Measurements from ENCODE around the gene REC8.

Gene REC8

DNA sequence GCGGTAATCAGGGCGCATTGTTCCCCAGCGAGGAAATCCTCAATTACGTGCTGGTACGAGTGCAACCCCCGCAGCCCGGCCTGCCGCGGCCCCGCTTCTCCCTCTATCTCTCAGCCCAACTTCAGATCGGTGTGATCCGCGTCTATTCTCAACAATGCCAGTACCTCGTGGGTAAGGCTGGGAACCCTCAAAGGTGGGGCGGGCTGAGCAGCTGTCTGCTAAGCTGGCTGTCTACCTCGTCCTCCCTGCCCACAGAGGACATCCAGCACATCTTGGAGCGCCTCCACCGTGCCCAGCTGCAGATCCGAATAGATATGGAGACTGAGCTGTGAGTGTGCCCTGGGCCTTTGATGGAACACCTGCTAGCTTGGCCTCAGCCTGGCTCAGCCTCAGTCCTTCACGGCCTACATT, 996 bp downstream of the REC8 start:
- peak overlapping the region; percentile 96 for H3K4me3 ChIP-seq (ENCODE audit: low read length)
- TF ChIP-seq, protein P1, sequence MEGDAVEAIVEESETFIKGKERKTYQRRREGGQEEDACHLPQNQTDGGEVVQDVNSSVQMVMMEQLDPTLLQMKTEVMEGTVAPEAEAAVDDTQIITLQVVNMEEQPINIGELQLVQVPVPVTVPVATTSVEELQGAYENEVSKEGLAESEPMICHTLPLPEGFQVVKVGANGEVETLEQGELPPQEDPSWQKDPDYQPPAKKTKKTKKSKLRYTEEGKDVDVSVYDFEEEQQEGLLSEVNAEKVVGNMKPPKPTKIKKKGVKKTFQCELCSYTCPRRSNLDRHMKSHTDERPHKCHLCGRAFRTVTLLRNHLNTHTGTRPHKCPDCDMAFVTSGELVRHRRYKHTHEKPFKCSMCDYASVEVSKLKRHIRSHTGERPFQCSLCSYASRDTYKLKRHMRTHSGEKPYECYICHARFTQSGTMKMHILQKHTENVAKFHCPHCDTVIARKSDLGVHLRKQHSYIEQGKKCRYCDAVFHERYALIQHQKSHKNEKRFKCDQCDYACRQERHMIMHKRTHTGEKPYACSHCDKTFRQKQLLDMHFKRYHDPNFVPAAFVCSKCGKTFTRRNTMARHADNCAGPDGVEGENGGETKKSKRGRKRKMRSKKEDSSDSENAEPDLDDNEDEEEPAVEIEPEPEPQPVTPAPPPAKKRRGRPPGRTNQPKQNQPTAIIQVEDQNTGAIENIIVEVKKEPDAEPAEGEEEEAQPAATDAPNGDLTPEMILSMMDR (conservative IDR thresholded peaks at IDR 0.05; ENCODE audit: low read depth, low read length): no peak
- no peak for DNase-seq (ENCODE audit: low read depth)

DNA sequence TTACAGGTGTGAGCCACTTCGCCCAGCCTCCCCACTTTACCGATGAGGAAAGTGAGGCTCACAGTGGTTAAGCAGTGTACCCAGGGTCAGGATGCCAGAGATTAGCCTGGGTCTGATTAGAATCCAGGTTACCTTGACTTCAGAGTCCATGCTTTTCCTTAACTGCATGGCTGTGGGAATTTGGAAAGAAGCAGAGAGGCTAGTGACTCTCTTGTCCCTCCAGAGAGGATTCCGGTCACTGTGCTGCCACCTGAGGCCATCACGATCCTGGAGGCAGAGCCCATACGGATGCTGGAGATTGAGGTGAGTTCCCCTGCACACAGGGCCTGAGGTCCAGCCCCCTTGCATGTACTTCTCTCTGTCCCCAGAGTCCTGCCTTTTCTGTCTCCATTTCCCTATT, 4.7 kb downstream of the REC8 start:
- H3K4me3 ChIP-seq (ENCODE audit: low read length): no peak overlapping the region
- DNase-seq (ENCODE audit: low read depth): no peak
- TF ChIP-seq, protein P1 (conservative IDR thresholded peaks at IDR 0.05; ENCODE audit: low read depth, low read length): no peak

GRCh38 chr14:24177041-24177825, 5.4 kb downstream of the REC8 start:
- DNase-seq (ENCODE audit: low read depth): no peak
- TF ChIP-seq, protein P1 (conservative IDR thresholded peaks at IDR 0.05; ENCODE audit: low read depth, low read length): no peak
- H3K4me3 ChIP-seq (ENCODE audit: low read length): no peak overlapping the region

DNA sequence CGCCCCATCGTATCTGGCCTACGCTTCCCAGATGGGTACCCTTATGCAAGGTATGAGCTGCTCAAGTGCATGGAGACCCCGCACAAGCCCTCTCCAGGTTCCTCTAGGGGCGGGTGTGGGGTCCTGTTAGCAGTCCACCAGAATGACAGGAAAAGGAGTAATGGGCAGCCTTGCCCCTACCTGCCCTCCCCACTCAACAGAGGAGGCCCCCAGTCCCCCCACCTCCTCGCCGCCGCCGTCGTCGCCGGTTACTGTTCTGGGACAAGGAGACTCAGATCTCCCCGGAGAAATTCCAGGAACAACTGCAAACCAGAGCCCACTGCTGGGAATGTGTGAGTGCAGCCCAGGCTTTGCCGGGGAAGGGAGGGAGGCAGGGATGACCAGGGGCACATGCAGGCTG, 6.0 kb downstream of the REC8 start:
- TF ChIP-seq, protein P1 (conservative IDR thresholded peaks at IDR 0.05; ENCODE audit: low read depth, low read length): no peak
- DNase-seq (ENCODE audit: low read depth): no peak
- no peak overlapping the region for H3K4me3 ChIP-seq (ENCODE audit: low read length)

DNA sequence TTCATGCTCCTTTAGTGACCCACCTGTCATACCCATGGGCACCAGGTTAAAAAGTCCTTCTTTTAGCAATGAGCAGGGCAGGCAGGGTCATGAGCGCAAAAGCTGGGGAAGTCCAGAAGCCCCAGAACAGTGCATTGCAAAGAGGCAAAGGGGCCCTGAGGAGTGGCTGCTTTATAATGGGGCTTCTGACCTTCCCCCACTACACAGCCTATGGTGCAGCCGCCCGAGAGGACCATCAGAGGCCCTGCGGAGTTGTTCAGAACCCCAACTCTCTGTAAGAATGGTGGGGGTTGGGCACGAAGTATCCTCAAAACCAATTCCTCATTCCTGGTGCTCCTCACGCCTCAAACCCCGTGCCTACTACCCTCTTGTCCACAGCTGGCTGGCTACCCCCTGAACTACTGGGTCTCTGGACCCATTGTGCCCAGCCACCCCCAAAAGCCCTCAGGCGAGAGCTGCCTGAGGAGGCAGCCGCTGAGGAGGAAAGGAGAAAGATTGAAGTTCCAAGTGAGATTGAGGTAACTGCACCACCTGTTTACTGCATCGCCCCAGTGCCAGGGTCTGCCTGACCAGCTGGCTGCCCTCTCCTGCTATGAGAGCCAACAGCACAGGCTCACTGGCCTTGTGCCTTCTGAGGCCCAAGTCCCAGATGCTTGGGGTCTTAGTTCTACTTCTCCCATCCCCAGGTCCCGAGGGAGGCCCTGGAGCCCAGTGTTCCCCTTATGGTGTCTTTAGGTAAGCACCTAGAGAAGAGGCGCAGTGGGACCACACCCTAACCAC, 6.7 kb downstream of the REC8 start:
- TF ChIP-seq, protein P1 (conservative IDR thresholded peaks at IDR 0.05; ENCODE audit: low read depth, low read length): no peak
- no peak for DNase-seq (ENCODE audit: low read depth)

GRCh38 chr14:24179294-24179960, 7.5 kb downstream of the REC8 start:
- TF ChIP-seq, protein P1 (conservative IDR thresholded peaks at IDR 0.05; ENCODE audit: low read depth, low read length): no peak
- no peak overlapping the region for H3K4me3 ChIP-seq (ENCODE audit: low read length)
- no peak for DNase-seq (ENCODE audit: low read depth)

More for the DNA sequence above, 6.7 kb downstream of the REC8 start:
- no peak overlapping the region for H3K4me3 ChIP-seq (ENCODE audit: low read length)
